IPS-18c (cell line): ENCODE data around the gene PON3.

Experiments used
- H3K4me3 ChIP-seq: 2 replicates; pipeline ENCODE4 v1.7.0; 2013; ENCODE audit warnings: low read depth, mild to moderate bottlenecking, low read length, moderate library complexity; ENCODE audit not compliant: insufficient read depth
- H3K9me3 ChIP-seq: one replicate; pipeline ENCODE4 v1.6.1; 2013; ENCODE audit warnings: mild to moderate bottlenecking, low read length, moderate library complexity; ENCODE audit not compliant: control insufficient read depth, insufficient read depth

The PON3 gene

DNA sequence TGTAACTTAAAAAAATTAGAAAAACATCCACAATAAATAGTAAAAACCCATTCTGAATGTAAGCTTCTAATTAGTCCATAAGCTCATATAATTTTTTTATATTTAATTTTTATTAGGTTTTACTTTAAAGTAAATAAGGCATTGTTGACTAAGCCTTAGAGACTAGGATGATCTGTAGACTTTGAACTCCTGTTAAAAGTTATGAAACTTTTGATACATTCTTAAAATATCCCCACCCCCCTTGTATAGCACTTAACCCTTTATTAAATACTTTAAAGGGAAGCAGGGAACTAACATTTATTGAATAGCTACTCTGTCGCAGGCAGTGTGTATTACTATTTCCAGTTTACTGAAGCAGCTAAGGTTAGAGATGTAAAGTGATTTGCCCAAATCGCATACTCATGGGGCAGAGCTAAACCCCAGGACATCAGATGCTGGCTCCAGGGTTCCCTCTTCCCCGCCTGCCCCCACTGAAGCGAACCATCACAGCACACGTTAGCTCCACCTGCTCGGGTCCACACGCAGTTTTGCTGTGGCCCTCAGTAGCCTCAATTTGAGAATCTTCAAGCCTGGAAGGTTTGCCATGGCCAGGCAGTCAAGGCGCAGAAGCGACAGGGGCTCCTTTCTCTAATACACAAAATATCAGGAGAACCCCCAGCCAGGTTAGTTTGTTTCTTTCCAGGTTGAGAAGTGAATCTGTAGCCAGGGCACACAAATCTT, 72.6 kb downstream of the PON3 start:
- Histone ChIP-seq H3K9me3 (peaks cover 3% of the 10 kb centered on the region), H3K4me3 (no peak overlapping the region)

DNA sequence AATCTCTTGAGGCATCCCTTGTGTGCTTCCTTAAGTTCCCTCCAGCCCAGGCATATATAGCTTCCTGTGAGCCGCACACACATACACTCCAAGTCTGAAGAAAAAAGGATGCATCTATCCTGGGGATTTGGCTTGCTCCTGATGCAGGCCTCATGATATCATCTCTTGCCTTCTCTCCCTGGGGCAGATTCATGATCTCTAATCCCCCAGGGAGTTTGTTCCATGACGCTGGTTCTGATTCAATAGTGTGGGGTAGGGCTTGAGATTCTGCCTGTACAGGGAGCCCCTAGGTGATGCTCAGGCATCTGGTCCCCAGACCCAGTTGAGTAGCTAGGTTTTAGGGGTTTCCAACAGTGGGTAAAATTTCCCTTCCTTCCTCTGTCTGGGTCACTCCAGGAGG, 73.3 kb downstream of the PON3 start:
- Histone ChIP-seq H3K9me3 (peaks cover 3% of the 10 kb centered on the region), H3K4me3 (no peak overlapping the region)

DNA sequence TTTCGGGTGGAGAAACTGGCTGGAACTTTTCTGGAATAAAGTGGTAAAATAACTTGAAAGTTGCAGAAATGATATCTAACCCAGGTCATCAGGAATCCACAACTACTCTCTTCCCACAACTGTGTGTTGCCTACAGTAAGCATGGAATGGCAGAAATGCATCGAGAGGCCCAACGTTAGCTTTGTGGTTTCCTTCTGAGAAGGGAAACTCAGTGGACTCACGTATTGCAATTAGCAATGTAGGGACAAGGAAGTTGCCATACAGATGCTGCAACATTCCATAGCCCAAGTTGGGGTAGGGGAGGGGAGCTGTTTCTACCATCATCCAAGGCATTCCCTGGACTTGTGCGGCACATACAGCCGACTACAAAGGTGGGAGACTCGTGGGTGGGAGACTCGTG, 73.8 kb downstream of the PON3 start:
- Histone ChIP-seq H3K9me3 (peaks cover 3% of the 10 kb centered on the region), H3K4me3 (no peak overlapping the region)

DNA sequence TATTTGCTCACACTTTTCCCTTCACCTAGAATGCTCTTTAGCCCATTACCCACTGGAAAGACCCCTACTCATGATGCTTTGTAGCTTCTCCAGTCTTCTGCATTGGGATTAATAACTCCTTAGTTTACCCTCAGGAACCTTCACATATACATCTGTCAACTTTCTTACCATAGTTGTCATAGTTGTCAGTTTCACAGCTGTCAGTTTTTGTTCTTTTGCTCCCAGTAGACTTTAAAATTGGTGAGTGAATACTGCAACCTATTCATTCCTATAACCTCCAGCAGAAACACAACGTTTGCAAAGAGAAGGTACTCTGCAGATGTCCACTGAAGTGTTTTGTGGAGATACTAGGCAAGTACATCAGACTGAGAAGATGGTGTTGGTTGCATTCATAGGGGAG, 74.5 kb downstream of the PON3 start:
- H3K9me3 ChIP-seq, result peaks cover 3% of the 10 kb centered on the region

DNA sequence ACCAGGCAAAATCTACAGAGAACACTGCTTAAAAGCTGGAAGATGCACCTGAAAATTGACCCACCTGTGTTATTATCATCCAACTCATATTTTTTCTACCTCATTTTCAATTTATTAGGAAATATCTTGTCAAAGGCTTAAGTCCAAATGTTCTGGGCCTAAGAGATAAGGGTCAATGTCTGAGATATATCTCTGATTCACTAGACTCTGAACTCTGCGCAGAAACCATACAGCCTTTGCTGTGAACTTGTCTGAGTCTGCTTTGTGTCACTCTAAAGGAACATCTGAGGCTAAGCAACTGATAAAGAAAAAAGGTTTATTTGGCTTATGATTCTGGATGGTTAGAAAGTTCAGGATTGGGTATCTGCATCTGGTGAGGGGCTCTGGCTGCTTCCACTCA, 75.5 kb downstream of the PON3 start:
- Histone ChIP-seq H3K4me3 (no peak overlapping the region), H3K9me3 (peaks cover 3% of the 10 kb centered on the region)

More for the DNA sequence above, 74.5 kb downstream of the PON3 start:
- no peak overlapping the region for H3K4me3 ChIP-seq

- no peak overlapping the region for H3K4me3 ChIP-seq
- H3K9me3 ChIP-seq, result peaks cover 3% of the 10 kb centered on the region
Observed at GRCh38 chr7:95319570-95319969, 76.6 kb downstream of the PON3 start.

DNA sequence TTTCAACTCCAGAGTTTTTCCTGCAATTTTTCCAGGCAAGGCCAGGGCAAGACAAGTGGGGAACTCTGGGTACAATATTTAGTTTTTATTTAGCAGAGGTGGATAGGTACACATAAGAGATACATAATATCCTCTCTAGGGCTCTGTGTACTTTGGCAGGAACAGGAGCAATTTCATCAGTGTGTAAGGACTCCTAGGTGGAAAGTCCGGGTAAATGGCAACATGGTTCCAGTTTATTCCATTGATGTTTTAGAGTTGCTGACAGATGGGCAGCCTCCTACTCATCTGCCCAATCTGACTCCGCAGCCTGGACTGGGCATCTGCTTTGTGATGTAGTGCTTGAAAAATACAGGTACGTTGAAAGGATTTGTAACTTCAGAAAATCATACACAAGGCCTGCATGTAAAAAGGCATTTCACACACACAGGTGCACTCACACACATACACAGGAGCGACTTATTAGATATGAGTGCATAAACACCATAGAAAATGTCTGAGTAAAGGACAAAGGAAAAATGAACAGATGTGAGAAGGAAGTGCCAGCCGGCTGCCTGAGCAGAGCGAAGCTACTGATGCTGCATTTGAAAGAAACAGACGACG, 77.6 kb downstream of the PON3 start:
- no peaks in the 10 kb centered on the region for H3K9me3 ChIP-seq
- H3K4me3 ChIP-seq, result no peak overlapping the region

DNA sequence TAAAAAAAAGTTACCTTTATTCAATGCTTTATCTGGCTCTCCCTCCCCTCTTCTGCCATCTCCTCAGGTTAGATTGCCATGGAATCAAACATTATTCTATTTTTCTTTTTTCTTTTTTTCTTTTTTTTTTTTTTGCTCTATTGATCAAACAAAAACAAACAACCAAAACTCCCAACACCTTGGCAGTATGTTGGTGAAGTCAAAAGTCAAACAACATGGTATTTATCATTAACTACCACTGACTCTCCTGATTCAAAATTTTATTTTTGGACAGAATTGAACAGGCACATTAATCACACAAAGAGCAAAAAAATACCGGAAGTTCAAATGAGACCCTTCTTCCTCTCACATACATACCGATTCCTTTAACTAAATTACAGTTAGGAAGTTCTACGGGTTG, 78.2 kb downstream of the PON3 start:
- Histone ChIP-seq H3K4me3 (no peak overlapping the region), H3K9me3 (no peaks in the 10 kb centered on the region)

GRCh38 chr7:95317546-95317945, 78.6 kb downstream of the PON3 start:
- Histone ChIP-seq H3K4me3 (no peak overlapping the region), H3K9me3 (no peaks in the 10 kb centered on the region)

- Histone ChIP-seq H3K9me3 (no peaks in the 10 kb centered on the region), H3K4me3 (no peak overlapping the region)
Observed at GRCh38 chr7:95316588-95316987, 79.6 kb downstream of the PON3 start.

- Histone ChIP-seq H3K9me3 (no peaks in the 10 kb centered on the region), H3K4me3 (no peak overlapping the region)
Observed at GRCh38 chr7:95312561-95312960, 83.6 kb downstream of the PON3 start.

DNA sequence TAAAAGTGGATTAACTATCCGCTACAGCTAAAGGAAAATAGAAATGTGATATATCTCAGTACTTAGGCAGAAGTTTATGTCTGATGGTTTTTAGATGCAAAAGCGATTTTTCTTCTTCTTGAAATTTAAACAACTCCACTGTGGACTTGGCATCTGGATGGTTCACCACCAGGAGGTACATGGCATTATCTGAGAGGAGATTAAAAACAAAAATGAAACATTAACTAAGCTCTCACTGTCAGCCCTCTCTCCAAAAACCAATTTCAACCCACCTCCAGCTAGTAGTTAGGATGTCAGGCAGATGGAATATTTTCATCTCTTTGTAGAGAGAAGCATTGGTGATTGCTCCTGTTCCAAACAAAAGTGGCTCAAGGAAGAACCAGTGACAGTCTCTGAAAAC, 84.8 kb downstream of the PON3 start:
- no peak overlapping the region for H3K4me3 ChIP-seq
- no peaks in the 10 kb centered on the region for H3K9me3 ChIP-seq

DNA sequence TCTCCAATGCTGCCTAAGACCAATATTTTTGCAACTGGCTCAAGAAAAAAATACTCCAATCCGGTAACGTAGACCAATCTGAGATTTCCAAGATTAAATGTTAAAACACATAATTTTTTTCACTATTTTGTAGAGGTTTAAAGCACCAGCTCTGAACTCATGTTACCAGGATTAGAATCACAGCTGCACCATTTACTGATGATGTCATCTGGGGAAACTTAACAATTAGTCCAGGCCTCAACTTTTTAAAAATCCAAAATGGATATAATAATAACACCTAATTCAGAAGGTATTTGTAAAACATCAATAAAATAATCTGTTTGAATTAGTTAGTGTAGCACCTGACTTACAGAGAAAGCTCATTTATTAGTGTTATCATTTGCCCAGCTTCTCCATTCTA, 86.2 kb downstream of the PON3 start:
- H3K4me3 ChIP-seq, result no peak overlapping the region
- no peaks in the 10 kb centered on the region for H3K9me3 ChIP-seq
